ENCODE data around the gene SH3RF3.
A peak's percentile ranks its signal among the peaks of the same experiment; 100 is the strongest.
"Not testable (repeated sequence)": the region's sequence is repeated elsewhere in the genome, so short reads cannot be mapped to it uniquely, and the experiment has no call there.

Gene SH3RF3

GRCh38 chr2:109532728-109533076 lies 403.7 kb downstream of the SH3RF3 start:
- no peak for DNase-seq

DNA sequence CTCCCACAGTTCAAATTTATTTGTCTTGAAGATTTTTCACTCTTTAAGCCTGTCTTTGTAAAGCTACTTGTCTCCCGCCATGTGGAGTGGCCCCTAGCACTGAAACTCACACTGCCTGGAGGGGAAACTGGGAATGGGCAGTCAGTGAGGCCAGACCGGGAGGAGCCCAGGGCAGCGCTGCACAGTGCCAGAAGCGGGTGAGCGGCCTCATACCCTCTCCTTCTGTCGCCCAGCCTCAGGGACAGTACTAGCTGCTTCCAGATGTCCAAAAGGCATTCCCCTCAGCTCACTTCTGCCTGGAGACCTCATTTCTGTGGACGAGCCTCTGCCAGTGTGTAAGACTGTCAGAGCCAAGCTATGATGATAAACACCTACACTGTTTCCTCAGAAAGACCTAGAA lies 404.8 kb downstream of the SH3RF3 start:
- DNase-seq, result no peak

DNA sequence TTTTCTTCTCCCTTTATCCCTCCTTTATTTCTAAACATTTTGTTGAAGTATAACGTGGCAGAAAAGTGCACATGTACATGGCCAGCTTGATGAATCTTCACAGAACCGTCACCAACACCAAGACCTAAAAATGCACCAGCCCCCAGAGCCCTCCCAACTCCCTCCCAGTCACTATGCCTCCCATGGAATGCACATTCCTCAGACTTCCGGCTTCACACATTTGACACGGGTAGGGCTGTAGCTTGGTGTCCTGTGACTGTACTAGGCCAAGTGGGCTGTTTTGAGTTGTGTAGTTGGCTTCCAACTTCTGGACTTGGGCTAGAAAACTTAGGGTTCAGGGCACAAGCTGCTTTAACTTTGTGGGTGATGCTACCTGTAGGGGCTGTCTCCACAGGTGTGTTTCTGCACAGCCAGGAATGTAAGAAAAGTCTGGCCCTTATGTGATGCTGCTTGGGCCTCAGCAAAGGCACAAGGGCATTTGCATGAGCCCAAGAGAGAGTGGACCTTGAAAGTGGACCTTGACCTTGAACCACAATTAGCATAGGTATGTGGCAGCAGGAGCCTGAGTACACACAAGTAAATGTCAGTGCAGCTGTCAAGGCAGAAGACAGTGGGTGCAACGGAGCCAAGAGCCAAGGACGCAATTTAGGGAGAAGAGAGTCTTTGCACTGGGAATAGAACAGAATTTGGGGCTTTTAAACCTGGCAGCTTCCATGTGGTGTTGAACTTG lies 406.4 kb downstream of the SH3RF3 start:
- DNase-seq, result no peak

- not testable (repeated sequence) for DNase-seq
Observed at GRCh38 chr2:109536556-109536955, 407.6 kb downstream of the SH3RF3 start.

- no peak for DNase-seq
Observed at GRCh38 chr2:109537565-109538222, 408.7 kb downstream of the SH3RF3 start.

GRCh38 chr2:109538546-109538945 lies 409.5 kb downstream of the SH3RF3 start:
- DNase-seq, result no peak

DNA sequence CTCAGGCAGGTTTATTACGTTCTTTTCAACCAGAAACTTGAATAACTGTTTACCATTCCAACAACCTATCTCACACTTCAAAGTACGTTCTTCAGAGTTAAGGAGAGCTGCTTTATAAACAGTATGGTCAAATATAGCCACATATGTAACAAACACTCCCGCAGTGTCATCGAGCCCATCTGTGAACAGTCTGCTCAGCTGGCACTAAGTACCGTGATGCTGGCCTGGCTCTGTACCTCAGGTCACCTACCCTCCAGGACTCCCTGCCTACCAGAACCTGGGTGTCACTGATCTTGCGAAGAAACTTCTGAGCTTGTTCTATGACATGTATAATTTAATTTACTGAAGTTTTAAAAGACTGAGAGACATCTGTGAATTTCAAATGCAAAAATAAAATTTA lies 413.4 kb downstream of the SH3RF3 start:
- no peak for DNase-seq

- peak; percentile 79 for DNase-seq
Observed at GRCh38 chr2:109545828-109546713, 417.1 kb downstream of the SH3RF3 start.

DNA sequence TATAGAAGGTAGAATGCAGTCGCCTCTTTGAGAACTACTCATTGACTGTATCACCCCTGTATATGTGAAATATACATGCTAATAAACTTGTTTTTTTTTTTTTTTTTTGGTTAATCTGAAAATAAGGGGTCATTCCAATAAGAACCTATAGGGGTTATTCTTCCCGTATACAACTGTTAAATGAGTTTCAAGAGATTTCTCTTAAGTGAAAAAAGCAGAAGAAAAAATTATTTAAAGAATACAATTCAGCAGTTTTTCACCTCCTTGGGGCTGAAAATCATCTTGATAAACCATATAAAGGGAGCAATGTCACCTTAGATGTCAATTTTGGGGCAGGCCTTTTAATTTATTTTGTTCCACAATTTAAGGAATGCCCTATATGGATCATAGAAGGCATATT lies 418.3 kb downstream of the SH3RF3 start:
- no peak for DNase-seq

GRCh38 chr2:109549016-109549590 lies 420.1 kb downstream of the SH3RF3 start:
- no peak for DNase-seq
